Ureter (tissue), 1 donor: ENCODE results near the gene UBE2J2. TPM values are rescaled to one million over a fixed set of nuclear protein-coding genes. Genes with fewer than 3 reads are reported as not detected.

Experiments
- DNase-seq: peaks from one replicate; pipeline ENCODE4 v3.0.0-alpha.2; 2020; ENCODE audit warnings: low spot score
- total RNA-seq: library from RNA; stranded (reverse); gene quantifications from one replicate; pipeline ENCODE4 v1.2.4, GENCODE V29; 2023
- donor health status: DM: yes; HTN: yes; CAD: no.

Gene UBE2J2
- total RNA-seq, 1 donor from 2014 or later, result 59.8 TPM

- peak; percentile 67 for DNase-seq
Measured at GRCh38 chr1:1309251-1310108, 35.8 kb upstream of the UBE2J2 start.

GRCh38 chr1:1308756-1309250, 35.1 kb upstream of the UBE2J2 start:
- no peak for DNase-seq

- peak; percentile 91 for DNase-seq
Measured at GRCh38 chr1:1307923-1308755, 34.5 kb upstream of the UBE2J2 start, which contains the start of the genes ACAP3 and PUSL1. ACAP3 (minus strand) TSS chr1:1307930; CDS start chr1:1307815, 115 bp downstream. PUSL1 (plus strand) TSS chr1:1308597; CDS start chr1:1308644, 47 bp downstream.

- DNase-seq, result no peak
Measured at GRCh38 chr1:1307261-1307922, 33.7 kb upstream of the UBE2J2 start.

- no peak for DNase-seq
Measured at GRCh38 chr1:1306661-1307260, 33.1 kb upstream of the UBE2J2 start.

- DNase-seq, result no peak
Measured at GRCh38 chr1:1306070-1306660, 32.5 kb upstream of the UBE2J2 start.

- peak; percentile 89 for DNase-seq
Measured at GRCh38 chr1:1305300-1306069, 31.8 kb upstream of the UBE2J2 start.

- DNase-seq, result peak; percentile 84
Measured at GRCh38 chr1:1304331-1305299, 31.0 kb upstream of the UBE2J2 start.

- DNase-seq, result no peak
Measured at GRCh38 chr1:1303736-1304135, 30.1 kb upstream of the UBE2J2 start.

- DNase-seq, result peak; percentile 75
Measured at GRCh38 chr1:1302951-1303509, 29.4 kb upstream of the UBE2J2 start.

- DNase-seq, result no peak
Measured at GRCh38 chr1:1302006-1302430, 28.4 kb upstream of the UBE2J2 start.

- no peak for DNase-seq
Measured at GRCh38 chr1:1300352-1300739, 26.7 kb upstream of the UBE2J2 start.

- no peak for DNase-seq
Measured at GRCh38 chr1:1299686-1300351, 26.2 kb upstream of the UBE2J2 start.

- no peak for DNase-seq
Measured at GRCh38 chr1:1298861-1299685, 25.4 kb upstream of the UBE2J2 start.

GRCh38 chr1:1297802-1298424, 24.3 kb upstream of the UBE2J2 start:
- no peak for DNase-seq
